HG03135 (cell line): ENCODE results near the gene VSTM2B.

Experiments used
- ATAC-seq: cut with Tn5 transposase; IDR thresholded peaks from one replicate; pipeline ENCODE4 v1.9.1; 2021; ENCODE audit warnings: mild to moderate bottlenecking, moderate library complexity; ENCODE audit not compliant: unreplicated experiment

VSTM2B gene

GRCh38 chr19:29529646-29530539 lies 4.1 kb downstream of the VSTM2B start:
- ATAC-seq, result no peak

GRCh38 chr19:29530540-29531457 lies 5.0 kb downstream of the VSTM2B start:
- no peak for ATAC-seq

GRCh38 chr19:29531458-29532025 lies 5.7 kb downstream of the VSTM2B start:
- ATAC-seq, result no peak

GRCh38 chr19:29532097-29532496 lies 6.3 kb downstream of the VSTM2B start:
- no peak for ATAC-seq

- no peak for ATAC-seq
These were observed 7.2 kb downstream of the VSTM2B start for GRCh38 chr19:29532956-29533355.

GRCh38 chr19:29533578-29534544 lies 8.1 kb downstream of the VSTM2B start:
- ATAC-seq, result no peak

- no peak for ATAC-seq
These were observed 9.5 kb downstream of the VSTM2B start for GRCh38 chr19:29535214-29535831.

GRCh38 chr19:29535984-29536508 lies 10.3 kb downstream of the VSTM2B start:
- no peak for ATAC-seq

- ATAC-seq, result no peak
These were observed 11.4 kb downstream of the VSTM2B start for GRCh38 chr19:29537181-29537580.

GRCh38 chr19:29537601-29538000 lies 11.8 kb downstream of the VSTM2B start:
- ATAC-seq, result no peak

GRCh38 chr19:29538146-29538545 lies 12.4 kb downstream of the VSTM2B start:
- no peak for ATAC-seq

GRCh38 chr19:29538651-29539050 lies 12.9 kb downstream of the VSTM2B start:
- no peak for ATAC-seq

GRCh38 chr19:29539131-29539530 lies 13.3 kb downstream of the VSTM2B start:
- ATAC-seq, result no peak

- no peak for ATAC-seq
These were observed 13.9 kb downstream of the VSTM2B start for GRCh38 chr19:29539670-29540069.

- no peak for ATAC-seq
These were observed 14.3 kb downstream of the VSTM2B start for GRCh38 chr19:29540114-29540513.

- no peak for ATAC-seq
These were observed 15.9 kb downstream of the VSTM2B start for GRCh38 chr19:29541473-29542253.

- ATAC-seq, result no peak
These were observed 16.5 kb downstream of the VSTM2B start for GRCh38 chr19:29542327-29542726.

GRCh38 chr19:29542776-29543175 lies 17.0 kb downstream of the VSTM2B start:
- no peak for ATAC-seq

- ATAC-seq, result no peak
These were observed 17.6 kb downstream of the VSTM2B start for GRCh38 chr19:29543381-29543780.
